ENCODE data around the gene FAM131C.
"Not testable (repeated sequence)": the region's sequence is repeated elsewhere in the genome, so short reads cannot be mapped to it uniquely, and the experiment has no call there.

Gene FAM131C

GRCh38 chr1:16062687-16063075 lies 10.8 kb downstream of the FAM131C start:
- DNase-seq = not testable (repeated sequence)

DNA sequence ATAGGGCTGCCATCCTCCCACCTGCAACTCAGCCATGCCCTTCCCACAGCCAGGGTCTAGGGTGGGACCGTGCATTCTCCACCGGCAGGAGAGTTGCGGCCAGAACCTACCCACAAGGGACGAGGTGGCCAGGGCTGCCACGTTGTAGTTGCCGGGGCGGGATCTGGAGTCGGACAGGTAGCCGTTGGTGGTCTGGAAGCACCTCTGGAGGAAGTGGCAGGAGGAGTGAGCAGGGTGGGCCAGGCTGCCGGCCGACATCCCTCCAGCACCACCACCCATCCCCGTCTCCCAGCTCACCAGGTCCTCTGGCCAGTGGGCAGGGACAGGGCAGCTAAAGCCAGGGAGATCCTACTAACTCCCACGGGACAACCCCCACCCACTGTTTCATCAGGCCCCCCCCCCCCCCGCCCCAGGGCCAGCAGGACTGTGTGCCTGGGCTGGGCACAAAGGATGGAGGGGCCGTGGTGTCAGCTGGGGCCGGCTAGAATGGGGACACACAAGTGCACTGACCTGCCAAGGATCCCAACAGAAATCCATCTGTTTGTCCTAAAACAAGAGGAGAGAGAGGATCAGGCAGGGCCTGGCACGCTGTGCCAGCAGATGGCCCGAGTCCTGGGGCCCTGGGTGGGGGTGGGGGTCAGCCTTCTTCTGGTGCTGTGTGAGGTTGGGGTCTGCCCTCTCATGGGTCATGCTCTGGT lies 11.3 kb downstream of the FAM131C start:
- peak in 6 of 58 donors; percentile 4 to 69 (median 28) for DNase-seq

DNA sequence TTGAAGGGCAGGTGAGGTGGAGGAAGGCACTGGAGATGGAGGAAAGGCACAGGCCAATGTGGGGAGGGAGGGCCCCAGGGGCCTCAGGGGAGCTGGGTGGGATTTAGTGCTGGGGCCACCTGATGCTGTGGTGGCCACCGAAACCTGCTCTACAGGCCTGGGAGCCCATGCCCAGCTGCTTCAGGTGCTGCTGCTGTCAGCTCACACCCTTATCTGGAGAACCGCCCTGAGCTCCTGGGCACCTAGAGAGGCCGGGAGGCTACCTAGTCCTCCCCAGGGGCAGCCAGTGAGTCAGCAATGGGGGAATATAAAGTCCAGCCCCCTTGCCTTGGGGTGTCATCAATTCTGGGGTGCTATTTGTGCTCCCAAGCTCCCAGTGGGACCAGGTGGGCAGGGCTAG lies 12.2 kb downstream of the FAM131C start:
- no peak for DNase-seq

GRCh38 chr1:16058394-16059120 lies 14.9 kb downstream of the FAM131C start:
- DNase-seq = not testable (repeated sequence)

GRCh38 chr1:16057314-16057915 lies 16.0 kb downstream of the FAM131C start:
- not testable (repeated sequence) for DNase-seq

- DNase-seq = not testable (repeated sequence)
Observed at GRCh38 chr1:16056521-16056912, 16.9 kb downstream of the FAM131C start.

GRCh38 chr1:16055613-16056520 lies 17.6 kb downstream of the FAM131C start:
- DNase-seq = peak in 53 of 58 donors; percentile 17 to 81 (median 45)

GRCh38 chr1:16054598-16055540 lies 18.6 kb downstream of the FAM131C start:
- DNase-seq = no peak

- DNase-seq = no peak
Observed at GRCh38 chr1:16053781-16054502, 19.5 kb downstream of the FAM131C start.

GRCh38 chr1:16051949-16052348 lies 21.5 kb downstream of the FAM131C start:
- DNase-seq = not testable (repeated sequence)

GRCh38 chr1:16051039-16051438 lies 22.4 kb downstream of the FAM131C start:
- DNase-seq = no peak

DNA sequence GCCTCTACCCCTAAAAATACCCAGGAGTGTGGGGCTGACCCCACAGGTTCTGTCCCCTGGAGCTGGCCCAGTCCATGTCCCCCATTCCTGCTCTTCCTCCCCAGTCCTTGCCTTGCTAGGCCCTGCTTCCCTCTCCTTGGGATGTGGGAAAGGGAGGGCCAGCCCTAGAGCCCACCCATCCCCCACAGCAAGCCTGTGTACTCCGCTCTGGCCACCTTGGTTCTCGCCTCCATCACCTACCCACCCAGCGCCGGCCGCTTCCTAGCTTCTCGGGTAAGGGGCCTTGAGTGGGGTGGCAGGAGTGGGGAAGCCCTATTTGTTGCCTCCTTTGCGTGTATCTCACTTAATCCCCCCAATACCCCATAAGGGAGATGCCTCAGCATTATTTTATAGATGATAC lies 23.1 kb downstream of the FAM131C start:
- no peak for DNase-seq

DNA sequence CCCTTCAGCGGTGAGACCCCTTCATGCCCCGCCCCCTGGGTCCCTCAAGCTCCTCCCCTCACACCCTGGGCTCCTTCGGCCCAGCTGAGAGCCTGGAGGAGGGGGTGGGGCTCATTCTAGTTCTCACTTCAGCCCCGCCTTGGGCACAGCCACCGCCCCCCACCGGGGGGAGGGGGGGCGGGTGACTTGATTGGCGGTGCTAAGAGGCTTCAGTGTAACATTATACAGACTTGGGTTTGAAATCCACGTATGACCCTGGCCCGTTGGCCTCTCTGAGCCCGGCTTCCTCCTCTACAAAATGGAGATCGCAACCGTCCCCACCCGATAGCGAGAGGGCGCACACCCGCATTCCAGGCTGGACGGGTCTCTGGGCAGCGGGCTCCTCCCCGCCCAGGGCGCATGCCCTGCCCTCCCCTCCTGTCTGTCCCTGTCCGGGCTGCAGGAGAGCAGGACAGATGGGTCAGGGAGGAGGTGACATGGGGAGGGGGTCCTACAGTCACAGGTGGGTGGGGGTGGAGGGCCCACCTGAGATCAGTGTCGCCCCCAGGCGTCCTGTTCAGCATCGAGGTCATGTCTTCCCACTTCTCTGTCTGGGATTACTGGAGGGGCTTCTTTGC lies 24.8 kb downstream of the FAM131C start:
- peak in 6 of 58 donors; percentile 14 to 25 (median 16) for DNase-seq

GRCh38 chr1:16047791-16048475 lies 25.5 kb downstream of the FAM131C start:
- no peak for DNase-seq

DNA sequence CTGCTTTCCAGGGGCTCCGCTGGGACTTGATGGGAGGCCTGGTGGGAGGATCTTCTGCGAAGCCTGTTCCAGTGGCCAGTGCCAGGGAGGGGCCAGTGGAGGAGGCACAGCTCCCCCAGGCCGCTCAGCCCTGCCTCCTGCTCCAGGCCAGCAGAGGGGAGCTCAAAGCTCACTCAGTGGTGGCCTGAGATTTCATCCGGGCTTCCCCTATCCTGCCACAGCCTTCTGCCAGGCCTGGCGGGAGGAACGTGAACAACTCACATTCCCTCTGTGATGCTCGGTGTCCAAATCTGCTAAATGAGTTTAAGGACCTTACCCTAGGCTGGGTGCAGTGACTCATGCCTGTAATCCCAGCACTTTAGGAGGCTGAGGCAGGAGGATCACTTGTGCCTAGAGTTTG lies 26.6 kb downstream of the FAM131C start:
- no peak for DNase-seq

DNA sequence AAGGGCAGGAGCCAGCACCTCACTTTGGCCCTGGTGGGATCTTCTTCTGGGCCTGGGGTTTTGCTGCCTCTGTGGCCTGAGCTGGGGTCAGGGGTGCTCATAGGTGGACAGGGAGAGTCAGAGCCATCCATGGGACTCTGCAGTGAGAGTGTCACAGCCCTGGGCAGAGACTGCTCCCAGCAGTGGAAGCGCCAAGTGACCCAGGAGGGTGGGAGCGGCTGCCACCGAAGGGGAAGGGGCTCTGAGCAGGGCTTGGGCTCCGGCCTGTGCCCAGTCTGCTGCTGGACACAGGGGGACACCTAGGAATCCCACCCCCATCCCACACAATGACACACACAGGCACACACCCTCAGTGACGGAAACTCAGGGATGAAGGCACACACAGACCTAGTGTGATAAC lies 29.5 kb downstream of the FAM131C start:
- no peak for DNase-seq

- no peak for DNase-seq
Observed at GRCh38 chr1:16043521-16043920, 29.9 kb downstream of the FAM131C start, which contains the start of gene CLCNKB. Gene CLCNKB, plus strand, starts transcription at chr1:16043782. Its CDS starts 711 bp downstream, at chr1:16044493.

DNA sequence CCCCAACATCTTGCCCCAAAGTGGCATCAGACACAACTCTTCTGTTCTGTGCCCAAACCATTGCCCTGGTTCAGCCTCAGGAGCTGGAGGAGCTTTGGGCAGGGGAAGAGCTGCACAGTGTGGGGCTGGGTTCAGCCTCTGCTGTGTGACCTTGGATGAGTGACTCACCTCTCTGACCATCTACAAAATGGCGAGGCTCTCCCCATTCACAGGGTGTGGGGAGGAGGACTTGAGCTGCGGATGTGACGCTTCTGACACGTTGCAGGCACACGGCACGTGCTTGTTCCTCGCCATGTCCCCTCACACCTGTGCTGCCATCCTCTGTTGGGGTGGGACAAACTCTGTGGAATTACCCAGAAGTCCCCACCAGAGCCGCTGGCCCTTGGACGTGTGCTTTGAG lies 30.8 kb downstream of the FAM131C start:
- not testable (repeated sequence) for DNase-seq
